ENCODE data around the gene TBC1D26.
"Not testable (repeated sequence)": the region's sequence is repeated elsewhere in the genome, so short reads cannot be mapped to it uniquely, and the experiment has no call there.

DNA sequence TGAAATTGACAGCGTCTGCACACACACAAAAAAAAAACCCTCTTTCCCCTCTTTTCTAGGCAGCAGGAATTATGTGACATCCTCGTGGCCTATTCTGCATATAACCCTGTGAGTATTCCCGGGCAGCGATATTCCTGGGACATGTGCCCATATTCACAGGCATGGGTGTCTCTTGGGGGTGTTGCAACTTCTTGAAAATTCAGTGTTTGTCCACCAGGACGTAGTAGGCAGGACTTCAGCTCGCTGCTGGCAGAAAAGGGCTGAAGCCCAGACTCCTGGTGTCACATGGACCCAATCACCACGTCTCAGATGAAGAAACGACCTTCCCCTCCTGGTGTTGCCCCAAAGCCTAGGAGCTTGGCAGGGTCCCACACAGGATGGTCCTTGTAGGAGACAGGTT, 8.0 kb downstream of the TBC1D26 start:
- TF ChIP-seq POLR2A (IDR thresholded peaks at IDR 0.05) = not testable (repeated sequence)
- TF ChIP-seq, protein P1, sequence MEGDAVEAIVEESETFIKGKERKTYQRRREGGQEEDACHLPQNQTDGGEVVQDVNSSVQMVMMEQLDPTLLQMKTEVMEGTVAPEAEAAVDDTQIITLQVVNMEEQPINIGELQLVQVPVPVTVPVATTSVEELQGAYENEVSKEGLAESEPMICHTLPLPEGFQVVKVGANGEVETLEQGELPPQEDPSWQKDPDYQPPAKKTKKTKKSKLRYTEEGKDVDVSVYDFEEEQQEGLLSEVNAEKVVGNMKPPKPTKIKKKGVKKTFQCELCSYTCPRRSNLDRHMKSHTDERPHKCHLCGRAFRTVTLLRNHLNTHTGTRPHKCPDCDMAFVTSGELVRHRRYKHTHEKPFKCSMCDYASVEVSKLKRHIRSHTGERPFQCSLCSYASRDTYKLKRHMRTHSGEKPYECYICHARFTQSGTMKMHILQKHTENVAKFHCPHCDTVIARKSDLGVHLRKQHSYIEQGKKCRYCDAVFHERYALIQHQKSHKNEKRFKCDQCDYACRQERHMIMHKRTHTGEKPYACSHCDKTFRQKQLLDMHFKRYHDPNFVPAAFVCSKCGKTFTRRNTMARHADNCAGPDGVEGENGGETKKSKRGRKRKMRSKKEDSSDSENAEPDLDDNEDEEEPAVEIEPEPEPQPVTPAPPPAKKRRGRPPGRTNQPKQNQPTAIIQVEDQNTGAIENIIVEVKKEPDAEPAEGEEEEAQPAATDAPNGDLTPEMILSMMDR (IDR thresholded peaks at IDR 0.05 in 4 of 5, conservative IDR thresholded peaks at IDR 0.05 in 1 of 5) = not testable (repeated sequence)
